ENCODE results near the gene CUL4A.

The CUL4A gene

DNA sequence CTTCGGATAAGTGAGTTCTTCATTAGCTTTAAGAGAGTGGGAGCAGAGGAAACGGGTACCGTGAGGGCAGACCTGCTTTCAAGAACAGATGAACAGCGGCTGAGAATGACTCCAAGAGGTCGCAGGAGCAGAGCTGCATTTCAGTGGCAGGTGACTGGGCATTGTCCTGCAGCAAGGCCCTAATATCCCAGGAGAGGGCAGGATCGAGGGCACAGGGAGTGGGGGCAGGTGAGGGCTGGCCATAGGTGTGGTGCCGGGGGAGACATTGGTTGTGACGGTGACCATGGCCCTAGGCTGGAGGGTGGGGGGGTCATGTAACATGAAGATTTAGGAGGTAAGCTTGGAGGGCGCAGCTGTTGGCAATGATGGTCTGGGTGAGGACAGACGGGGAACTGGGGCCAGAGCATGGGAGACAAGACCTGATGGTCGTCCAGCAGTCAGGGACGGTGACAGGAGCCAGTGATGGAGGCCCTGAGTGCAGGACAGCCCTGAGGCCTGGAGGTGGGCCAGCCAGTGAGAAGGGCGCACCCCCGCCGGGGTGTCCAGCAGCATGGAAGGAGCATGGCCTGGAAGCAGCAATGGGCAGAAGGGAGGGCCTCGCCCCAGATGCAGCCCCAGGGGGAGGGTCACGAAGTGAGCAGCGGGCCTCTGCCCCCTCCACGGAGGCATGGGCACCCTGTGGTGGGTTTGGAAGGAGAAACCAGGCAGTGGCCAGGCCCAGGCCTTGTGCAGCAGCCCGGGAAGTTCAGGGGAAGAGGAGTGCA lies 58.4 kb downstream of the CUL4A start:
- ATAC-seq, result no peak
- Mint-ChIP-seq H3K27ac (peak overlapping the region; percentile 77), H3K36me3 (peaks cover 28% of the 10 kb centered on the region), H3K9me3 (no peaks in the 10 kb centered on the region), H3K4me1 (peaks cover 9% of the 10 kb centered on the region), H3K4me3 (no peak overlapping the region)
- DNase-seq (ENCODE audit: low spot score in 2 of 2), result no peak

DNA sequence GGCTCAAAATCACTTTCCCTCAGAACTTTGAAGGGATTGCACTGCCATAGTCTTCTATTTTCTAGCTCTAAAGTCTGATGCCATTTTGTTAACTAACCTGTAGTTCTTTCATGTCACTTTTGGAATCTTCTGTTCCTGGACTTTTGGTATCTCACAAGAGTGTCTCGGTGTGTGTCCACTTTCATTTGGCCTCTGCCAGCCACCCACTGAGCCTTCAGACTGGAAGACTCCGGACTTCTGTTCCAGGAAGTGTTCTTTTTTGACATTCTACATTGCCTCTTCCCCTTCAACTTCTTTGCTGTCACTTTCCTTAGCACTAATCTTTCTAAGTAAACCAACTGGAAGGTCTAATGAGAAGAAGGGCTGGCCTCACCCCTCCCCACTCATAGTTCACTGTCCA lies 62.6 kb downstream of the CUL4A start:
- peaks cover 21% of the 10 kb centered on the region for H3K4me1 Mint-ChIP-seq
- H3K9me3 Mint-ChIP-seq, result no peaks in the 10 kb centered on the region
- peaks cover 11% of the 10 kb centered on the region for H3K36me3 Mint-ChIP-seq
- no peak overlapping the region for H3K4me3 Mint-ChIP-seq
- DNase-seq (ENCODE audit: low spot score in 2 of 2) (no peak), ATAC-seq (no peak)
- H3K27ac Mint-ChIP-seq, result no peak overlapping the region

DNA sequence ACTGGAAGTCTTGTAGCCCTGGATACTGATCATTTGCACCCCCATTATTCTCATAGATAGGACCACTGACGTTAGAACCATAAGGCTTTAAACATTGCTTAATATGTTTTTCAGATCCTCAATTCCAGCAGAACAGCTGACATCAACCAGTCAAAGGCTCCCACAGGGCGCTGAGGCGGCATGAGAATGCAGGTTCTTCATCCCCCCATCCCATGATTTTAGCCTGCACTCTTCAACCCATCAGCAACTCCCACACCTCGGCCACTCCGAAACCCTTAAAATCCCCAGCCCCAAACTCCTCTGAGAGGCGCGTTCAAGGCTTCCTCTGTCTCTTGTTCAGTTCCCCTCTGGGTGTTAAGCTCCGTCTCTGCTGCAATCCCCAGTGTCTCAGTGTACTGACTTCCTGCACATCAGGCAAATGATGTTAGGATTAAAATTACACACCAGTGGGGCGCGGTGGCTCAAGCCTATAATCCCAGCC lies 63.3 kb downstream of the CUL4A start:
- no peak for DNase-seq (ENCODE audit: low spot score in 2 of 2)
- Mint-ChIP-seq H3K4me3 (no peak overlapping the region), H3K4me1 (peaks cover 17% of the 10 kb centered on the region), H3K9me3 (no peaks in the 10 kb centered on the region), H3K27ac (no peak overlapping the region), H3K36me3 (peaks cover 4% of the 10 kb centered on the region)
- no peak for ATAC-seq

GRCh38 chr13:113273321-113273720 lies 63.9 kb downstream of the CUL4A start:
- no peak for ATAC-seq

GRCh38 chr13:113273851-113274590 lies 64.6 kb downstream of the CUL4A start:
- Mint-ChIP-seq H3K9me3 (no peaks in the 10 kb centered on the region), H3K4me3 (no peak overlapping the region), H3K4me1 (peaks cover 12% of the 10 kb centered on the region), H3K36me3 (no peaks in the 10 kb centered on the region), H3K27ac (peak overlapping the region; percentile 17)
- ATAC-seq (no peak), DNase-seq (ENCODE audit: low spot score in 2 of 2) (no peak)

More at GRCh38 chr13:113273321-113273720, 63.9 kb downstream of the CUL4A start:
- peaks cover 12% of the 10 kb centered on the region for H3K4me1 Mint-ChIP-seq
- no peak overlapping the region for H3K4me3 Mint-ChIP-seq
- H3K36me3 Mint-ChIP-seq, result peaks cover 2% of the 10 kb centered on the region
- no peak for DNase-seq (ENCODE audit: low spot score in 2 of 2)
- H3K27ac Mint-ChIP-seq, result no peak overlapping the region
- no peaks in the 10 kb centered on the region for H3K9me3 Mint-ChIP-seq

DNA sequence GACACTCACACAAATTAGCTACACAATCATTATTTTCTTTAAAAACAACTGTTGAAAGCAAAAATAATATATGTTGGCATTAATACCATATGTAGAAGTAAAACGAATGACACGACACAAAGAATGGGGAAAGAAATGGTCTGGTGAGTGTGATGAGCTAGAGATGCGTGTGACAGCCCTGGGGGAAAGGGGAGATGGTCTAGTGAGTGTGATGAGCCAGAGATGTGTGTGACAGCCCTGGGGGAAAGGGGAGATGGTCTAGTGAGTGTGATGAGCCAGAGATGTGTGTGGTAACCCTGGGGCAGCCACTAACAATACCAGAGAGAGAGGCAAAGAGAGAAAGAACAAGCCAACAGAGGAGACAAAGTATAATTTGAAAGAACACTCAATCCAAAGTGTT lies 65.3 kb downstream of the CUL4A start:
- no peak for ATAC-seq
- peak overlapping the region; percentile 17 for H3K27ac Mint-ChIP-seq
- peaks cover 12% of the 10 kb centered on the region for H3K4me1 Mint-ChIP-seq
- DNase-seq (ENCODE audit: low spot score in 2 of 2), result no peak
- H3K4me3 Mint-ChIP-seq, result no peak overlapping the region
- H3K36me3 Mint-ChIP-seq, result no peaks in the 10 kb centered on the region
- no peaks in the 10 kb centered on the region for H3K9me3 Mint-ChIP-seq

DNA sequence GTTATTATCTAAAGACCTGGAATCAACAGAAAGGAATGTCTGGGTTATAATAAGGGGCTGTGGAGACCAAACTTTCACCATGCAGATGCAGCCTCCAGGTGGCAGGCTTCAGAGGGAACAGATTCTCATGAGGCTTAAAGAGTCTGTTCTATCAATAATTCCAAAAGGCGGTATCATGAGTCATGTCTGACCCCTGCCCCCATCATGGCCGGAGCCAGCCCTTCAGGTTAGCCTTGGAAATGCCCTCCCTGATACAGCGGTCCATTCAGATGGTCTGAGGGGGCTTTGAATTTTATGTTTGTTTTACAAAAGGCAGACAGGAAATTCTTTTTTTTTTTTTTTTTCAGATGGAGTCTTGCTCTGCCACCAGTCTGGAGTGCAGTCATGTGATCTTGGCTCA lies 66.0 kb downstream of the CUL4A start:
- ATAC-seq (peak; percentile 56), DNase-seq (ENCODE audit: low spot score in 2 of 2) (no peak)
- H3K4me3 Mint-ChIP-seq, result no peak overlapping the region
- H3K4me1 Mint-ChIP-seq, result peaks cover 12% of the 10 kb centered on the region
- no peak overlapping the region for H3K27ac Mint-ChIP-seq
- no peaks in the 10 kb centered on the region for H3K9me3 Mint-ChIP-seq
- no peaks in the 10 kb centered on the region for H3K36me3 Mint-ChIP-seq

DNA sequence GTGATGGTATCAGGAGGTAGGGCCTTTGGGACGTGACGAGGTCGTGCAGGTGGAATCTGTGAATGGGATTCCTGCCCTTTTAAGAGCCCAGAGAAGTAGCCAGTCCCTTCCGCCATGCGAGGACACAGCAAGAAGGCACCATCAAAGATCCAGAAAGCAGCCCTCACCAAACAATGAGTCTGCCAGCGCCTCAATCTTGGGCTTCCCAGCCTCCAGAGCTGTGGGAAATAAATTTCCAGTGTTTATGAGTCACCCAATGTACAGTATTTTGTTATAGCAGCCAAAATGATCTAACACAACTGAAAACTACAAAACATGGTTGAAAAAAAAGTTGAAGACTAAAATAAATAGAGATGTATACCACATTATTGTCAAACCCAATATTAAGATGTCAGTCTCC lies 70.7 kb downstream of the CUL4A start:
- no peak for ATAC-seq
- Mint-ChIP-seq H3K9me3 (no peaks in the 10 kb centered on the region), H3K4me1 (no peaks in the 10 kb centered on the region), H3K36me3 (no peaks in the 10 kb centered on the region), H3K27ac (no peak overlapping the region), H3K4me3 (no peak overlapping the region)
- no peak for DNase-seq (ENCODE audit: low spot score in 2 of 2)

GRCh38 chr13:113283904-113284303 lies 74.5 kb downstream of the CUL4A start:
- Mint-ChIP-seq H3K4me3 (no peak overlapping the region), H3K27ac (no peak overlapping the region), H3K4me1 (no peaks in the 10 kb centered on the region), H3K36me3 (no peaks in the 10 kb centered on the region), H3K9me3 (no peaks in the 10 kb centered on the region)
- ATAC-seq (no peak), DNase-seq (ENCODE audit: low spot score in 2 of 2) (no peak)

DNA sequence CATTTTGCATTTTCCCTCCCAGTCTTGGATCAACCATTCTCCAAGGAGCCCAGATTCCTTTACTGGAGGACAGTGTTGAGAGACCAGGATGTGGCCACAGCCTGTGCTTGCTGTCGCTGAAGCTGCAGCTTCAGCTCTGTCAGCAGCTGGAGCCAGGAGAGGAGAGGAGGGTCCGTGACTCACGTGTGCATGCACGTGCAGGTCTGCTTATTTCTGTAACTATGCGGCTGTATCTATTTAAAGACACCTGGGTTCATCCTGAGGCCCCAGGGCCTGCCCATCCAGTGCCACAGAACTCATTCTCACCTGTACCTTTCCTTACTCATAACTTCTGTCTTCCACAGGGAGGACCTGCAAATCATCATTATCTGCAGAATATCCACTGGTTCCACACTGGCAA lies 79.5 kb downstream of the CUL4A start:
- H3K4me1 Mint-ChIP-seq, result peaks cover 9% of the 10 kb centered on the region
- no peak for ATAC-seq
- no peak for DNase-seq (ENCODE audit: low spot score in 2 of 2)
- H3K36me3 Mint-ChIP-seq, result no peaks in the 10 kb centered on the region
- no peak overlapping the region for H3K27ac Mint-ChIP-seq
- no peak overlapping the region for H3K4me3 Mint-ChIP-seq
- no peaks in the 10 kb centered on the region for H3K9me3 Mint-ChIP-seq

DNA sequence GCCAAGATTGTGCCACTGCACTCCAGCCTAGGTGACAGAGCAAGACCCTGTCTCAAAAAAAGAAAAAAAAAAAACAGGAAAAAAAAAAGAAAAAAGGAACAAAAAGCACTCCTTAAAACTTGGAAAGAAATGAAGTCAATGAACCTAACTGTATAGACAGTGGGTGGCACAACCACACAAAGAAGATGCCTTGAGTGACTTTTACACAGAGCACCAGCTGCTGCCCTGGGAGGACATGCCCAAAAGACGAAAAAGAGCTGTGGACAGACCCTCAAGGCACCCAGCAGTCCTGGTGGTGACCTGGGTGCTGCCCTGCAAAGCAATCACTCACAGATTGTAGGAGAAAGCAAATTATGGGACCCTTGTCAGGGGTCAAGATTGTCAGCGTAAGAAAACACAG lies 81.7 kb downstream of the CUL4A start:
- ATAC-seq (no peak), DNase-seq (ENCODE audit: low spot score in 2 of 2) (no peak)
- Mint-ChIP-seq H3K4me1 (peaks cover 9% of the 10 kb centered on the region), H3K9me3 (no peaks in the 10 kb centered on the region), H3K4me3 (peak overlapping the region; percentile 20), H3K36me3 (peaks cover 4% of the 10 kb centered on the region), H3K27ac (no peak overlapping the region)

DNA sequence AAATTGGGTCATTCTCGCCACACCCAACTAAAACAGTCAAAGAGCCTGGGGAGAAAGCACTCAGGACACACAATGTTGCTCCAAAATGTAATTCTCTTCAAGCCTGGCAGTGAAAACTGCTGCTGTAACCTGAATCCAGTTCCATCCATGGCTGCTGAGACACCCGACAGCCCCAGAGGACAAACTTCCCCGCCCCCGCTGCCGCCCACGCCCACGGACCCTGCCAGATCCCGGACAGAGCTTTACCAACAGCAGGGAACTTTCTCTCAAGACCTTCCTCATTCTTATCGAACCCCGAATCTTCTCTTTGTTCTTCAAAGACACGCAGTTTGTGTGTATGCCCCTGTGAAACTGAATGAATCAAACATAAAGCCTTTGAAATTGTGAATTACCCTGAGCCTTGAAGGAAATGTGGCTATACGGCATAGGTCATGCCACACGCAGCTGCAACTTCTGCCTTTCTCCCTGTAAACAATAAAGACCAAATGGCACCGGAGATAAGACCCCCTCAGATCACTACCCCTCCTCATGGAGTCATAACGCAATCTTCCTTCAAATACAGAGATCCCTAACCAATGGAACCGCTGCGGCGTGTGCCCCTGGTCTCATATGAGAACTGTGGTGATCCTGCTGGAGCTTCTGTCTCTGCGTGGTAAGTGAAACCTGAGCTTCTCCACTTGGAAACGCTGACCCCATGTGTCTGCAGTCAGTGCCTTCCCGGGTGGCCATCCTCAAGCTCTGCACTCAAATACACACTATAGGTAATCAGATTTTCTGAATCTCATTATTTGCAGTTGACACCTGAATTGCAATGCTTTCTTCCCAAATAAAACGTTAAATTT lies 82.8 kb downstream of the CUL4A start:
- no peaks in the 10 kb centered on the region for H3K9me3 Mint-ChIP-seq

GRCh38 chr13:113293686-113294085 lies 84.3 kb downstream of the CUL4A start:
- no peaks in the 10 kb centered on the region for H3K9me3 Mint-ChIP-seq
- no peak overlapping the region for H3K27ac Mint-ChIP-seq
- no peak overlapping the region for H3K4me3 Mint-ChIP-seq
- peaks cover 30% of the 10 kb centered on the region for H3K4me1 Mint-ChIP-seq
- DNase-seq (ENCODE audit: low spot score in 2 of 2) (no peak), ATAC-seq (no peak)
- peaks cover 28% of the 10 kb centered on the region for H3K36me3 Mint-ChIP-seq

More for the DNA sequence above, 82.8 kb downstream of the CUL4A start:
- DNase-seq (ENCODE audit: low spot score in 2 of 2) (no peak), ATAC-seq (no peak)
- H3K27ac Mint-ChIP-seq, result peak overlapping the region; percentile 7
- H3K4me1 Mint-ChIP-seq, result peaks cover 18% of the 10 kb centered on the region
- H3K4me3 Mint-ChIP-seq, result peak overlapping the region; percentile 40
- peaks cover 15% of the 10 kb centered on the region for H3K36me3 Mint-ChIP-seq

DNA sequence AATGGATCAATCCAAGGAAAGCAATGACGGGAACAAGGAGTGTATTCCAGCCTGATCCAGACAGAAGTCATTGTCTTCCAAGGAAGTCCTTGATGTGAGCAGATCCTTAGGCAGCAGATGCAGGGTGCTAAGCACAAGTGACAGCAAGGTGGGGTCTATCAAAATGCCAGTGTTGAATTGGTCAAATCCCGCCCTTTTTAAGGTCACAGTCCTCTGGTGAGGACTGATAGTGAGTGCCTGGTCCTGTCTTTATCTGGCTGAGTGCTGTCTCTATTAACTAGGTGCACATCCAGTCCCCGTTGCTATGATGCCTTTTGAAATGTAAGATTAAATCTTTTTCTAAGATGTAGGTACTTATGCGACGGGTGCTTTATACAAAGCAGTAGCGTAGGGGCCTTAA lies 86.4 kb downstream of the CUL4A start:
- Mint-ChIP-seq H3K4me3 (no peak overlapping the region), H3K27ac (peak overlapping the region; percentile 100), H3K9me3 (no peaks in the 10 kb centered on the region), H3K4me1 (peaks cover 33% of the 10 kb centered on the region), H3K36me3 (peaks cover 40% of the 10 kb centered on the region)
- no peak for ATAC-seq
- no peak for DNase-seq (ENCODE audit: low spot score in 2 of 2)

DNA sequence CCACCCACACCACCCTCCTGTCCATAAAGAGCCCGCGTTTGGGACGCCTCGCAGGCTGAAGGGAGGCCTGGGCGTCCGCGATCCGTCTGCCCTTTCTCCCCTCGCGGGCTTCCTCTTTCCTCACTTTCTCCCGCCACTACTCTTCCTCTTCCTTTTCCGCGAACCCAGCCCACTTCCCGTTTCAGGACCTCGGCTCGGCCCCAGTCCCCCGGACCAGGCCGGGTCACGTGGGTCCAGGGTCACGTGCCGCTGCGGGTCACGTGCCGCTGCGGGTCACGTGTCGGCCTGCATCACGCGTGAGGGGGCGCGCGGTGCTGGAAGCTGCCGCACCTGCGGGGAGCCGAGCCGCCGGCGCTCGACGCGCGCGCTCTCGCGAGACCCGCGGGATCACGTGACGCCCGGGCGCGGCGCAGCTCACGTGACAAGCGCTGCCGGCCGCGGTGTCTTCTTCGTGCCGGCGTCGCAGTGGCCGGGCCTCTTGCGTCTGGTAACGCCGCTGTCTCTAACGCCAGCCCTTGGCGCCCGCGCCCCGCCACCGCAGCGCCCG lies 87.5 kb downstream of the CUL4A start, which contains the start of gene LAMP1:
TSS of gene LAMP1 (plus strand) at position 417 of the 547 bp plus-strand sequence. CDS start 196 bp downstream, outside the sequence.
- peak within 1 kb of the TSS; percentile 100 for H3K27ac Mint-ChIP-seq
- DNase-seq (ENCODE audit: low spot score in 2 of 2), result peak; percentile 99 to 100
- H3K36me3 Mint-ChIP-seq, result peaks cover 47% of the 10 kb centered on the region
- no peaks in the 10 kb centered on the region for H3K9me3 Mint-ChIP-seq
- peaks cover 32% of the 10 kb centered on the region for H3K4me1 Mint-ChIP-seq
- ATAC-seq, result peak; percentile 84
- H3K4me3 Mint-ChIP-seq, result peak within 1 kb of the TSS; percentile 88

Data from stimulated activated effector memory CD8-positive, alpha-beta T cell treated with anti-CD3 and anti-CD28 coated beads, Interleukin-12 subunit alpha, Interleukin-12 subunit beta, amount 100 ng/mL, for 72 hours (primary cell).